NT2/D1 (cell line): Measurements from ENCODE around the gene TCF4.

Experiments
- YY1 ChIP-seq: IDR thresholded peaks from 2 replicates; pipeline ENCODE4 v1.6.1; 2011; ENCODE audit not compliant: insufficient read length, insufficient read depth
- ZNF274 ChIP-seq: IDR thresholded peaks from 2 replicates; pipeline ENCODE4 v1.6.1; 2011; ENCODE audit warnings: mild to moderate bottlenecking, low read depth, low read length

- TF ChIP-seq ZNF274 (no peak), YY1 (no peak)
These were observed 319.2 kb downstream of the TCF4 start for GRCh38 chr18:55268628-55269275.
